Brain microvascular endothelial cell (primary cell): ENCODE results near the gene PALM.

Experiments
- DNase-seq: peaks from one replicate; pipeline ENCODE4 v3.0.0-alpha.2; 2020
- H3K27ac ChIP-seq: fragments of 250-450 bp; sonication (Bioruptor Pico); 2 replicates; pipeline ENCODE4 v1.5.1; 2020; ENCODE audit warnings: mild to moderate bottlenecking, moderate library complexity
- H3K27me3 ChIP-seq: fragments of 250-450 bp; sonication (Bioruptor Pico); replicated peaks from 2 replicates; pipeline ENCODE4 v1.5.1; 2020; ENCODE audit warnings: mild to moderate bottlenecking
- H3K36me3 ChIP-seq: fragments of 250-450 bp; sonication (Bioruptor Pico); replicated peaks from 2 replicates; pipeline ENCODE4 v1.5.1; 2020; ENCODE audit warnings: mild to moderate bottlenecking
- H3K4me3 ChIP-seq: 2 replicates; pipeline ENCODE4 v1.5.1; 2011; ENCODE audit warnings: low read depth, mild to moderate bottlenecking, control low read depth, low read length, moderate library complexity
- CTCF ChIP-seq: IDR thresholded peaks from 2 replicates; pipeline ENCODE4 v1.5.1; 2011; ENCODE audit warnings: low read depth, mild to moderate bottlenecking, moderate library complexity, low read length, control low read depth, inconsistent platforms; ENCODE audit errors: missing control alignments
- in situ Hi-C: cut with HindIII; loops from 2 replicates; pipeline ENCODE4 v1.10.0; 2017; ENCODE audit warnings: low sequenced_read_pairs, low pct_ligation_motif_present

Gene PALM

GRCh38 chr19:682678-683320 lies 25.9 kb upstream of the PALM start:
- H3K27me3 ChIP-seq, result no peaks in the 10 kb centered on the region
- no peak for TF ChIP-seq CTCF
- no peak for DNase-seq
- in situ Hi-C loops, result no loop called here
- H3K4me3 ChIP-seq, result no peak overlapping the region
- H3K27ac ChIP-seq, result no peak overlapping the region
- peaks cover 9% of the 10 kb centered on the region for H3K36me3 ChIP-seq

- TF ChIP-seq CTCF, result no peak
- H3K27me3 ChIP-seq, result no peaks in the 10 kb centered on the region
- DNase-seq, result no peak
- in situ Hi-C loops, result no loop called here
- H3K4me3 ChIP-seq, result no peak overlapping the region
- no peak overlapping the region for H3K27ac ChIP-seq
- H3K36me3 ChIP-seq, result peaks cover 5% of the 10 kb centered on the region
Measured at GRCh38 chr19:685454-685931, 23.2 kb upstream of the PALM start.

- in situ Hi-C loops, result no loop called here
- Histone ChIP-seq H3K4me3 (no peak overlapping the region), H3K36me3 (no peaks in the 10 kb centered on the region), H3K27ac (no peak overlapping the region), H3K27me3 (no peaks in the 10 kb centered on the region)
- no peak for DNase-seq
- TF ChIP-seq CTCF, result no peak
Measured at GRCh38 chr19:686589-687297, 22.0 kb upstream of the PALM start.

- no peak for TF ChIP-seq CTCF
- no peak overlapping the region for H3K27ac ChIP-seq
- H3K27me3 ChIP-seq, result no peaks in the 10 kb centered on the region
- in situ Hi-C loops, result no loop called here
- no peaks in the 10 kb centered on the region for H3K36me3 ChIP-seq
- no peak overlapping the region for H3K4me3 ChIP-seq
- DNase-seq, result no peak
Measured at GRCh38 chr19:687569-688166, 21.1 kb upstream of the PALM start.

- TF ChIP-seq CTCF, result no peak
- DNase-seq, result no peak
- in situ Hi-C loops, result no loop called here
- no peak overlapping the region for H3K27ac ChIP-seq
- no peaks in the 10 kb centered on the region for H3K36me3 ChIP-seq
- H3K4me3 ChIP-seq, result no peak overlapping the region
- H3K27me3 ChIP-seq, result no peaks in the 10 kb centered on the region
Measured at GRCh38 chr19:688214-688613, 20.5 kb upstream of the PALM start.
